Activated CD8-positive, alpha-beta memory T cell treated with anti-CD3 and anti-CD28 coated beads, Interleukin-2, amount 50 U/mL, for 24 hours (primary cell): Measurements from ENCODE around the gene CCDC127.
"Not testable (repeated sequence)": the region's sequence is repeated elsewhere in the genome, so short reads cannot be mapped to it uniquely, and the experiment has no call there.

Source experiments
- DNase-seq: peaks from one replicate; pipeline ENCODE4 v3.0.0-alpha.2; 2020; ENCODE audit errors: extremely low read depth

CCDC127 gene

DNA sequence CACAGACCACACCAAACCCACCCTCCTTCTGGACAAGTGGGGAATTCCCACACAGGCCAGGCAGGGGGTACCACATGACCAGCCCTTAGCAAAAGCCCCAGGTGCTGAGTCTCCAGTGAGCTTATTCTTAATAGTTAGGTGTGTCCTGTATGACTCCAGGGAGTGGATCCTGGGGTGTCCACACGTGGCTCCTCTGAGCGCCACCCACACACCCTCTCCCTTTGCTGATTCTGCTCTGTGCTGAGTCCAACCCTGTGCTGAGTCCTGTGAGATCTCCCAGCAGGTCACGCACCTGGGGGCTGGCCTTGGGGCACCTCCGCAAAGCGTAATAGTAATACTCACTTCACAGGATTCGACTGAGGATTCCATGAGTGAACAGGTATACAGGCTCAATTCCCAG, 14.0 kb downstream of the CCDC127 start:
- no peak for DNase-seq

DNA sequence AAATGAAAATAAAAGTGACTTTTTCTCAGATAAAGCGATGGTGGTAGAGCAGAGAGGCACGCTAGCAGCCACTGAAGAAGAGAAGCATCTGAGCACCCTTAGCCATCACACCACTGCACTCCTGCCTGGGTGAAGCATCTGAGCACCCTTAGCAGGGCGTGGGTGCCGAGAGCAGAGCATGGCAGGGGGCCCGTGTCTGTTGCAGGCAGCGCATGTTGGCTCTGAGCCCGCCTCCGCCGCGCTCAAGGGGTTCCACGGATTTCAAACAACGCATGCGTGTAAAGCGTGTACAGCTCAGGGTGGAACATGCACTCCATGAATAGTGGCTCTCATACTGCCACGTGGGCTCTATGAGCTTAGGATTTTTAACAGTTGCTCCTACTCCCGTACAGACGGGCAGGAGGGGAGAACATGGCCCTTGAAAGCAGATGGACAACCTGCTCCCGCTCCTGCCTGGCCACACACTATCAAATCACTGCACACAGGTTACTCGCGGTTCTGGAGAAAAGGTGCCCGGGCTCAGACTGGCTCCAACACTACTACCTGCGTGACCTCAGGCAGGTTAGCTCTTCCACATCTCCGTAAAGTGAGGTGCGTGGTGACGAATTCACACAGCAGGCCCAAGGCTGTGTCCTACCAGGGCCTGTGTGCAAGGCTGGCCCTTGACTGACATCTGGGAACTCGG, 14.6 kb downstream of the CCDC127 start:
- no peak for DNase-seq

DNA sequence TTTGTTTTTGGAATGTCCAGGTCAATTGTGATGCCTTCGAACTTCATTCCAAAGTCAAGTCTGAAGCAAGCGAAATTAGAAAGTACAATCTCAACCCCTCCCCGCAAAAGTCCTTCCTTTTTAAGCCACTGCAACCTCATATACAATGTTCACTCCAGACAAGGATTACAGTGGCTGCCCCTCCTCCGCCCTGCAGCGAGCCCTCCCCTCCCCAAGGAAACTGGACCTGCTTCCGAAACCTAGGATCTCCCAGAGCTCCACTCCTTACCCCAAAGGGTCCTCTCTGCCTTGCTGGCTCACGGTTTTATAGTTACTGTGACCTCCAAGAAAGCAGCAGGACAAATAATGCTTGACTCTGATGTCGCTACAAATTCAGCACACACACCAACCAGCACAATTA, 16.3 kb downstream of the CCDC127 start:
- DNase-seq = no peak

DNA sequence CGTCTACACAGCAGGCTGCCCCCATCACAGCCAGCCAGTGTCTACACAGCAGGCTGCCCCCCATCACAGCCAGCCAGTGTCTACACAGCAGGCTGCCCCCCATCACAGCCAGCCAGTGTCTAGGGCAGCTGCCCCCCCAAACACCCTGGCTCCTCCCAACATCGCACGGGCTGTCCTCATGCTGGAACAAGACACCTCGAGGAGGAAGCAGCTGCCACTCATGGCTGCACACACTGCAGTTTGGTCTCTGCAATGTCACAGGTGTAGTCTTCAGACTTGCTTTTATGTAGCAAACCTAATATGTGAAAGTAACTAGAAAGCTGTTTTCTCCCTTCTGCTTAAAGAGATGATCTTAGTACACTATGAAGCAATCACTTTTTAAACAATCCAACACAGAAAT, 17.0 kb downstream of the CCDC127 start:
- no peak for DNase-seq

DNA sequence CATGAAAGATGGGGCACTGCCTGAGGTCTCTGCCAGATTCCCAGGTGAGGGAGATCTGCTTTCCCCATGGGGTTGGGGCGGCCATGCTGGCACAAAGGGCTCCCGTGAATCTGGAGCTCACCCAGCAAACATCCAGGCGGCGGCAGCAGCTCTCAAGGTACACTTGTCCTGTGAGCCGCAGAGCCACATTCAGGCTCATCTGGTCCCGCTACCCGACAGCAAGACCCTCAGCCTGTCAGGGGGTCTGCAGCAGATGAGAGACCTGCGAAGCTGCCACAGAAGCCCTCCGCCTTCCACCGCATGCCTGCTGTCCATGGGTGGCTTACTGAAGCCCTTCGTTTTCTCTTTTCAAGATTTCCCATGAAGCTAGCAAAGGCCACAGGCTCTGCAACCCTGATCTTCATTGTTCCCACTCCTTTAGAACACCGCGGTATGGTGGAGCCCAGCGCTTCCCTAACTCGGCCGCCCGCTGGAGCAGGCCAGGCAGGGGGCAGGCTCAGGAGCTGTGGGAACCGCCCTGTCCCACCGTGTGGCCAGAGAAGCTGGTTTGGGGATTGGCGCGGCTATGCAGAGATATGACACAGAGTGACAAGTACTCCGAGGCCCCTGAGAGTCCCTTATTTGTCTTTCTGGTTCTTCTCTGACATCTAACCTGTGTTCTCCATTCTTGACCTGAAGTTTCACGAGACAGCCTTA, 17.9 kb downstream of the CCDC127 start:
- DNase-seq = no peak

DNA sequence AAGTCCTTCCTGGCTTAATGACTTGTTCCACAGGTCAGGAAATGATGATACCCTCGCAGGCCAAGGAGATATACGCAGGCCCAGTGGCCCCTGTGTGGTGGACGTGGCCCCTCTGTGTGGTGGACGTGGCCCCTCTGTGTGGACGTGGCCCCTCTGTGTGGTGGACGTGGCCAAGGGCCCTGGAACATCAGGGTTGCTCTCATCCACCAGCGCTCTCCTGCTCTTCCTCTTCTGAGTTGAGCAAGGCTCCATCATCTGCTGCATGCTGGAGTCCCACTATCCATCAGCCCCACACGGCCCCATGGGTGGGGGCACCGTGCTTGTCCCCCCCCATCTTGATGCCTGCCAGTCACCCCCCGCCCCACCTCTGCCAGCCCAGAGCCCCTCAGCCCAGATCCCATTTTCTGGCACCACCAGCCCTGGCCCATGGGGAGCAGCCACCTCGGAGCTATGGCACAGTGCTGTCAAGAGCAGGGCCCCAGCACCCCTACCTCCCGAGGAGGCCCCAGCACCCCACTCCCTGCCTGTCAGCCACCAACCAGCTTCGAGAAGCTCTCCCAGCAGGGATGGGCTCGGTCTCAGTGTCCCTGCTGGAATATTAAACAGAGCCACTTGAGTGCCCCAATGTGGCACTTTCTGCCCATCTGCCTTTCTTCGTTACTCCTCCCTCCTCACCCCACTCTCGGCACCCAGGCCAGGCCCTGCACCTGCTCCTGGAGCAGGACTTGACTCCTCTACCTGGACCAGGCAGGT, 18.6 kb downstream of the CCDC127 start:
- no peak for DNase-seq

DNA sequence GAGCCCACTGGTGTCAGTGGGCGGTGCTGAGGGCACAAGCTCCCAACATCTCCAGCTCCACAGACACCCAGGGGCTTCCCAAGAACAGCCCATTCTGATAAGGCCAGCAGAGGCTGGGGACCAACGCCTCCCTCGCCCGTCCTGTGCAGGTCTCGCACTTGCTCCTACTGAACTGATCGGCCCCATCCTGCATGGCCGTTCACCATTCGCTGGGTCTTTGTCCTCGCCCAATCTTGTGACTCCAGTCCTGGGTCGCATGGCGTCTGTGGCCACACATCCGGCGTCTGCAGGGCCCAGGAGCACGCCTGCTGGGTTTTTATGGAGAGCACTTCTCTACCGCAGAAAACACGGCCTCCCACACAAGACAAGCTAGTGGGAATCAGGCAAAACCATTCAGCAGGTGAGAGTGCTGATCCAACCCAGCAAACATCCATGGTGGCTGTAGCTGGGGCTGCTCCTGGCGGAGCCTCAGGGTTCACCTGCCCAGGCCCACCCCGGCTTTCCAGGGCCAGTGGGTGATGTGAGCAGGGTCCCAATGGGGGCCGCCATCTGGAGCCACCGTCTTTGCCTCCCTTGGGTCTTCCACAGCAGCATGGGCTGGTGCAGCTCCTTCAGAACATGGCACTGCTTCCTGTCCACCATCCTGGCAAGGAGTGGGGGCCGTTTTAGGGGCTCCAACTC, 19.3 kb downstream of the CCDC127 start:
- DNase-seq = no peak

DNA sequence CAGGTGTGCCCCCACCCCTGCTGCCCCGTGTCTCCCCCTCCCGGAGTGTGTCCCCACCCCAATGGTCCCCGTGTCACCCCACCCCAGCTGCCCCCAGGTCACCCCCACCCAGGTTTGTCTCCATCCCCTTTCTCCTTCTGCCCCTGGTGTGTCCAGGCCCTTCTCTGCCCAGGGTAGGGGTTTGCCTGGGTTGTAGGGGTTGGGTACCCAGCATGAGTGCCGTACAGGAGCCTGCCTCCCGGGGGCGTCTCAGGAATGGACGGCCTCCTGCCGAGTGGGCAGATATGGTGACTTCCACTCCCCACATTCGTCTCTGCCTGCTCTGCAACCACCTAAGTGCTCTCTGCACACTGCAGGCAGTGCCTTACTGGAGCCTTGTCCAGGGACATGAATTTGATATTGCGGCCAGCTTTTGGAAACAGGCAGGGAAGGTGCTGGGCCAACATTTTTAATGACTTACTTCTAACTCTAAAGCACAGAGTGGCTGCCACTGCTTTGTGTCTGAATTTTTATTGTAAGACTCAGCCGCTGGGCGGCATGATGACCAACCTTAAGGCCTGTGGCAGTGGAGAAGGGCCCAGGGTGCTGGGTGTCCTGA, 20.0 kb downstream of the CCDC127 start:
- no peak for DNase-seq

DNA sequence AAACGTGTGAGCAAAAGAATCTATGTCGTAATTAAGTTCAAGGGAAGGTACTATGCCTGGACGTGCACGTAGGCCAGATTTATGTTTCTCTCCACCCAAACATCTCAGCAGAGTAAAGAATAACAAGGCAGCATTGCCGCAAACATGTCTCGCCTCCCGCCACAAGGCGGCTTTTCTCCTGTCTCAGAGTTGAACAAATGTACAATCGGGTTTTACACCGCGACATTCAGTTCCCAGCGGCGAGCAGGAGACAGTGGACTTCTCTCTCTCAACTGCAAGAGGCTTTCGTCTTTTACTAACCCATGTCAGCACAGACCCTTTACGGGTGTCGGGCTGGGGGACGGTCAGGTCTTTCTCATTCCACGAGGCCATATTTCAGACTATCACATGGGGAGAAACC, 20.9 kb downstream of the CCDC127 start:
- DNase-seq = not testable (repeated sequence)

DNA sequence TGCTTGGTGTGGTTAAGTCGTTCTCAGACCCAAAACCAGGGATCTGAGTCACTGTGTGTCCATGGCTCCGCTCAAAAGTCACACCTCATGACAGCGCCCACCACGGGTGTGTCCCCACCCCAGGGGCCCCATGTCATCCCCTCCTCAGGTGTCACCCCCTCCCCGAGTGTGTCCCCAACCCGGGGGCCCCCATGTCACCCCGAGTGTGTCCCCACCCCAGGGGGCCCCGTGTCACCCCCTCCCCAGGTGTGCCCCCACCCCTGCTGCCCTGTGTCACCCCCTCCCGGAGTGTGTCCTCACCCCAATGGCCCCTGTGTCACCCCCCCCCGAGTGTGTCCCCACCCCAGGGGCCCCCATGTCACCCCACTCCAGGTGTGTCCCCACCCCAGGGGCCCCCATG, 21.6 kb downstream of the CCDC127 start:
- no peak for DNase-seq

DNA sequence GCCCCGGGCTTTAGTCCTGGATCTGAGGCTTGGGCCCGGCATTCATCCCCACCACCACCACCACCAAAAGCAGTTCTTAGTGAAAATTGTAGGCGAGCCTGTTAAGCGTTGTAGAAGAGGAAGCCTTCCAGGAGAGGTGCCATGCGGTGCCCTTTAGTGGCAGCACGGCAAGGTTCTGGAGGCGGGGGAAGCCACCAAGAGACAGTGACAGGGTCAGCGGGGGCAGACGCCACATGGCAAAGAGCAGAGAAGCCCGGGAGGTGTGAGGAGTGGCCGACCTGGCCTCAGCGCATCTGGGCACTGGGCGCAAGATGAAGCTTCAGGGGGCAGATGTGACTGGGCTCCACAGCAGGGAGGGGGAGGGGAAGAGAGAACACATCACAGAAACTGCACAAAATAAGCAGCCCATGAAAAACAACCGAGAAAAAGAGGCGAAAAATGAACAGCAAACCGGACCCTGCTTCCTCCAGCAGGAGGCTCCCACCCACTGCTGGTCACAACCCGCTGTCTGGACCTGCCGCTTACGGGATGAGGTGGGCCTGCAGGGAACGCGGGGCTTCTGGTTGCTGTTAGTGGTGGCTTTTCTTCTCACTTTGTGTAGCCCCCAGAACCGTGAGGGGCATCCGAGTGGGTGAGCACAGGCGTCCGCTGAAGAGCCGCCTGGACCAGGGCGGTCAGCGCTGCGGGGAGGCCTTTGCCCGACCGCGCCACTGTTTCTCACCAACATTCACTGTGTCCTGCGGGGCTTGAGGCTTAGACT, 22.4 kb downstream of the CCDC127 start:
- no peak for DNase-seq

DNA sequence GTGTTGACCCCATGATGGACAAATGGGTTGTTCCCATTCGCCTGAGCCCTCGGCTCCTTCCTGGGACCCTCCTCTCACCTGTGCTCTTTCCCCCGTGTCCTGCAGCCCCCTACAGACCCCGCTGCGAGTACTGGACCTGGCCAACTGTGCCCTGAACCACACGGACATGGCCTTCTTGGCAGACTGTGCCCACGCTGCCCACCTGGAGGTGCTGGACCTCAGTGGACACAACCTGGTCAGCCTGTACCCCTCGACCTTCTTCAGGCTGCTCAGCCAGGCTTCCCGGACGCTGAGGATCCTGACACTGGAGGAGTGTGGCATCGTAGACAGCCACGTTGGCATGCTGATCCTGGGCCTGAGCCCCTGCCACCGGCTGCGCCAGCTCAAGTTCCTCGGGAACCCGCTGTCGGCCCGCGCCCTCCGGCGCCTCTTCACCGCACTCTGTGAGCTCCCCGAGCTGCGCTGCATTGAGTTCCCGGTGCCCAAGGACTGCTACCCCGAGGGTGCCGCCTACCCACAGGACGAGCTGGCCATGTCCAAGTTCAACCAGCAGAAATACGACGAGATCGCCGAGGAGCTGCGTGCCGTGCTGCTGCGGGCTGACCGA, 23.2 kb downstream of the CCDC127 start:
- no peak for DNase-seq

DNA sequence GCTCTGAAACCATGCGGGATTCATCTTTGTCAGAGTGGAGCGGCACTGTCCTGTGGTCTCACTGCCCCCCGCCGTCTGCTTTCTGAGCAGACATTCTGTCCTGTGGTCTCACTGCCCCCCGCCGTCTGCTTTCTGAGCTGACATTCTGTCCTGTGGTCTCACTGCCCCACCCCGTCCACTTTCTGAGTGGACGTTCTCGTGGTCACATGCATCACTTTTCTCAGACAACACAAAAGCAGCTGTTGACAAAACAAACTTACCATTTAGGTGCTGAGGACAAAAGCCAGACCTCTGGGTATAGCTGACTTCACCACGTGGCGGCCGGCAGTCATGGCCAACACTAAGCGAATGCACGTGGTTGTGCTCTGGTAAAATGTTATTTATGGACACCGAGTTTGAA, 23.9 kb downstream of the CCDC127 start:
- no peak for DNase-seq

DNA sequence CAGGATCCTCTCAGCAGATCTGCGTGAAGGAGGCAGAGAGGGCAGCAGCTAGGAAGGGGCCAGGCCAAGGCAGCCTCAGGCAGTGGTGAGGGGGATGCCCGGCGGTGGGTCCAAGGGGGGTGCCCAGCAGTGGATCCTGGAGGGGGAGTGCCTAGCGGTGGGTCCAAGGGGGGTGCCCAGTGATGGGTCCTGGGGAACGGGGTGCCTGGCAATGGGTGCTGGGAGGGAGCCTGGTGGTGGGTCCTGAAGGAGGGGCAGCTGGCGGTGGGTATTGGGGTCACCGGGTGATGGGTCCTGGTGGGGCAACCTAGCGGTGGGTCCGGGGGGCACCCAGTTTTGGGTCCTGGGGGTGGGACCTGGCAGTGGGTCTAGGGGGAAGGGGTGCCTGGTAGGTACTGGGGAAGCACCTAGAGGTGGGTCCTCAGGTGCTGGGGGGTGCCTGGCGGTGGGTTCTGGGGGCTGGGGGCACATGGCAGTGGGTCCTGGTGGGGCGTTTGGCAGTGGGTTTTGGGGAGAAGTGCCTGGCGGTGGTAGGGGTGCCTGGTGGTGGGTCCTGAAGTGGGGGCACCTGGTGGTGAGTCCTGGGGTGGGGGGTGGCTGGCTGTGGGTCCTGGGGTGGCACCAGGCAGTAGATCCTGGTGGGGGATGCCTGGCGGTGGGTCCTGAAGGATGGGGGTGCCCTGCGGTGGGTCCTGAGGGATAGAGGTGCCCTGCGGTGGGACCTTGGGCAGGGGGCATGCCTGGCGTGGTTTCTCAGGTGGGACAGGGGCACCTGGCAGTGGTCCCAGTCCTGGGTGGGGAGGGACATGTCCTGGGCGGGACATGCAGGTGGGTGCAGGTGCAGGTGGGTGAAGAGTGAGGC, 24.8 kb downstream of the CCDC127 start:
- DNase-seq = no peak

DNA sequence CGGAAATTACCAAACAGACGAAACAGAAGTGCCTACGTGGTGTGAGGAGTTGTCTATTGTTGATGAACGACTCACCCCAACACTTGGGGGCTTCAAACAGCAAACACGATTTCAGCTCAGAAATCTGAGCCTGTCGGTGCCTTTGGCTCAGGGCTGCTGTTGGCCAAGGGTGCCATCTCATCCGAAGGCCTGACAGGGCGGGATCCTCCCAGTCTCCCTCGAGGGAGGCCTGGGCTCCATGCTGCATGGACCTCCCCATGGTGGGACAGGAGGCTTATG, 25.3 kb downstream of the CCDC127 start:
- DNase-seq = no peak

DNA sequence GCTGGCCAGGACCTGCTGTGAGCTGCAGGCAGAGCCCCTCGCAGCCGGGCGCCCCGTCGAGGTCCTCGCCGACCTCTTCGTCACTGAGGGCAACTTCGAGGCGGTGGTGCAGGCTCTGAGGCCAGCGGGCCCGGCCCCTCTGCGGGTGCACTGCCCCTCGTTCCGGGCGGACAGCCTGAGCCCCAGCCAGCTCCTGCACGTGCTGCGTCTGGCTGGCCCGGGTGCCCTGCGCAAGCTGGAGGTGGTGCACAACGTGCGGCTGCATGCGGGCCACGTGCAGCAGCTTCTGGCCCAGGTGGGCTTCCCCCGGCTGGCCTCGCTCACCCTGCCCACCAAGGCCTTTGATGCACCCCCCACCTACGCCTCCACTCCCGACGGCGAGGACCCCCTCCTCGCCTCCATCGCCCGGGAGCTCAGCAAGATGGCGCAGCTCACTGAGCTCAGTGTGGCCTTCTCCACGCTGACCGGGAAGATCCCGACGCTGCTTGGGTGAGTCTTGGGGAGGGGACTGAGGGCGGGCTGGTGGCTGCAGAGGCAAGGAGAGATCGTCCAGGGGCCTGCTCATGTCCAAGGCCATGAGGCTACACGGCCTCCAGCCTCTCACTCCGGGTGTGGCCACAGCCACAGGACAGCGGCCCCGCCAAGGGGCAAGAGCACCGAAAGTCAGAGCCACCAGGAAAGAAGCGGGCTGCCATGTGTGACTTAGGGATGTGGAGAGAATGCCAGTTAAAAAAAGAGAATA, 25.8 kb downstream of the CCDC127 start:
- DNase-seq = no peak

DNA sequence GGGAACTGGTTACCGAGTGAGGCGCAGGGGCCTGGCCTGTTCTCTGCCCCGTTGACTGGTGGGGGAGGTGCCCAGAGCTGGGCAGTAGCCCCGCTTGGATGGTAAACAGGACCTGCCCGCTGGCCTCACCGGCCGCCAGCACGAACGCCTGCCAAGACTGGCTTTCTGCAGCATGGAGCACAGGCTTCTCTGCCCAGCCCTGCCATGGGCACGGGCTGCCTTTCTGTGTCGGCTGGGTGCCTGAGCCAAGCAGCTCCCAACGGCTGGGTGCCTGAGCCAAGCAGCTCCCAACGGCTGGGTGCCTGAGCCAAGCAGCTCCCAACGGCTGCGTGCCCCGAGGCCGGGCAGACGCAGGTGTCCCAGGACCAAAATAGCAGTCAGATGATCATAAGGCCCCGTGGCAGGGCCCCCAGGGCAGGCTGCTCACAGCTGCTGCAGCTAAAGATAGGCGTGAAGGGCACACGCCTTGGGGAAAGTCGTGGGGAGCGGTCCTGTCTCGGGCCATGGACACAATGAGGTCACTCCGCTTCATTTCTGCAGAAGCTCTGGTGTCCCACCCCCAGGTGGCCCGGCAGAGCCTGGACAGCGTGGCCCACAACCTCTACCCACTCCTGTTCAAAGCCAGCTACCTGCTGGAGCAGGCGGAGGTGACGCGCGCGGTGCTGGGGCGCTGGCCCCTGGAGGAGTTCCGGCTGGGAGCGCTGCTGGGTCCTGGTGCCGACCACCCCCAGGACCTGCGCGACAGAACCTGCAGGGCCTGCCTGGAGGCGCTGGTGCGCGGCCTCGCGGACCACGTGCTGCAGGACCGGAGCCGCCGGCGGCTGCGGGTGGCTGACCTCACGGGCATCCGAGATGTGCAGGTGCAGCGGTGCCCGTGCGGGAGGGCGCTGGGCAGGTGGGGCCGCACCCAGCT, 26.7 kb downstream of the CCDC127 start, which contains the start of gene LRRC14B:
Gene LRRC14B (plus strand): TSS at position 460 of the 913 bp plus-strand sequence. CDS start 44 bp downstream, at position 504.
- no peak for DNase-seq

DNA sequence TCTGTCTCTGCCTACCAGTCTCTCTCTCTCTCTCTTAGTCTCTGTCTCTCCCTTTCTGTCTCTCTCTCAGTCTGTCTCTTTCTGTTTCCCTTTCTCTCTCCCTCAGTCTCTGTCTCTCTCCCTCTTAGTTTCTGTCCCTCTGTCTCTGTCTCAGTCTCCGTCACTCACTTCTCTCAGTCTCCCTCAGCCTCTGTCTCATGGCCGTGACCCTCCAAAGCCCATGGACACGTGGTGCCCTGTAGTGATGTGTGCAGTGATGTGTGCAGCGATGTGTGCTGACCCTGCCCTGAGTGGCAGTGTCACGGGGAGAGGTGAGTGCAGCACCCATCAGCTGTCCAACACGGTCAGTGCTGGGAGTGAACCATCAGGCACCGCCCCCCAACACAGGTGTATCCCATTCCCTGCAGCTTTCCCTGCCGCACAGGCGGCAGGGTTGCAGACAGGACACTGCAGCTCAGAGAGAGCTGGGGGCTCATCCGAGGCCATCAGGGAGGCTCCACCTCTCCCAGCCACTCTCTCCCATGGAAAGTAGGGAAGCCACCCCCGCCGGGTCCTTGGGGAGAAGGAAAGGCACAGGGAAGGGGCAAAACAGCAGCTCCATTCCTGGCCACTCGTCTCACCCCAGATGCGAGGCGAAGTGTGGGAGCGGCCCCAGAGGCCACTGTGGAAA, 27.5 kb downstream of the CCDC127 start:
- DNase-seq = no peak
